Ovary (tissue), 9 donors: ENCODE measurements around the gene MSI2. TPM values are rescaled to one million over a fixed set of nuclear protein-coding genes. Genes with fewer than 3 reads are reported as not detected.

Source experiments
- DNase-seq, 5 donors: peaks; one replicate each; pipeline ENCODE4 v3.0.0-alpha.2; 2019 to 2020
- H3K27ac ChIP-seq, 2 donors: fragments of 200-600 bp; one replicate each; pipeline versions ENCODE4 v1.5.1 to v1.8.0; 2019 to 2022
- H3K27me3 ChIP-seq: fragments of 200-600 bp; one replicate; pipeline ENCODE4 v1.8.0; 2022
- H3K36me3 ChIP-seq: fragments of 200-600 bp; sonication (generic); one replicate; pipeline ENCODE4 v1.5.1; 2019
- H3K4me1 ChIP-seq: one replicate; pipeline ENCODE4 v1.8.1; 2013; ENCODE audit warnings: mild to moderate bottlenecking, moderate library complexity; ENCODE audit not compliant: insufficient read depth
- H3K4me3 ChIP-seq: fragments of 200-600 bp; sonication (generic); one replicate; pipeline ENCODE4 v1.5.1; 2017
- H3K9me3 ChIP-seq, 2 donors: fragments of 200-600 bp in 1 of 2; sonication (generic) in 1 of 2; one replicate each; pipeline versions ENCODE4 v1.5.1 to v1.8.1; 2013 to 2019; ENCODE audit warnings: mild to moderate bottlenecking in 1 of 2, moderate library complexity in 1 of 2
- CTCF ChIP-seq, 3 donors: fragments of 450-650 bp in 2 of 3; fragments of 200-600 bp in 1 of 3; IDR thresholded peaks; one replicate each; pipeline versions ENCODE4 v1.5.1 to v1.8.0; 2016 to 2022; ENCODE audit warnings: antibody characterized with exemption in 3 of 3, mild to moderate bottlenecking in 1 of 3
- EP300 ChIP-seq: sonication (generic); formaldehyde crosslinking; IDR thresholded peaks from one replicate; pipeline ENCODE4 v1.6.1; 2017; ENCODE audit warnings: antibody characterized with exemption
- POLR2A ChIP-seq: fragments of 450-650 bp; IDR thresholded peaks from one replicate; pipeline ENCODE4 v1.6.1; 2017; ENCODE audit warnings: antibody characterized with exemption, mild to moderate bottlenecking, moderate library complexity
- WGBS, 3 donors: extraction: QIAGEN DNeasy Blood & Tissue Kit in 1 of 3; methylation state at CpG; one replicate each; pipeline versions ENCODE4 v1.1.5 to v1.1.7; 2013 to 2017; 5-methylcytosine and 5-hydroxymethylcytosine counted together
- intact Hi-C, 4 donors: fragments of 100-400 bp; cut with DNase I; formaldehyde crosslinking; loops; one replicate each; pipeline versions ENCODE4 v1.11.0 to v1.15.1; 2022 to 2023
- polyA plus RNA-seq, 2 donors: library from polyadenylated mRNA; stranded (reverse); fragments of 200-250 nt in 1 of 2; fragments of 350-450 nt in 1 of 2; fragmentation: Illumina TruSeq in 1 of 2; extraction: RNeasy Lipid Tissue Mini Kit (QIAGEN cat#74804) in 1 of 2; gene quantifications; one replicate each; pipeline ENCODE4 v1.2.3, GENCODE V29; 2013 to 2014
- total RNA-seq, 7 donors: library from RNA; depleted of rRNA in 2 of 7; stranded (reverse); fragments of >200 nt in 2 of 7; fragmentation: NEBNext Ultra II Directional in 3 of 7; extraction: Animal tissue kit (Norgen Biotek cat#: 25700) in 3 of 7; gene quantifications; one replicate each; pipeline versions ENCODE4 v1.1.0 to v1.2.4, GENCODE V29; 2016 to 2023
- donor health status: DM: no; HTN: no; CAD: no; lungs with moderate emphysema.
- donor health status: DM: no; HTN: no; CAD: no.
- donor health status: Bipolar disorder and iron deficiency.
- donor health status: DM: yes; HTN: yes; CAD: no.
- donor health status: DM: no; HTN: no; CAD: no.
- donor health status: DM: yes; HTN: yes; CAD: no.

The MSI2 gene
- total and polyA plus RNA-seq, 9 donors = 43.1 to 199 (median 120) TPM

GRCh38 chr17:57651996-57652395 is 395.7 kb downstream of the MSI2 start:
- no peak overlapping the region for H3K4me3 ChIP-seq
- 87 to 91% (median 89%) methylated on average over 13 of the region's 13 CpGs for WGBS, 3 donors
- no peak for DNase-seq
- H3K36me3 ChIP-seq = no peaks in the 10 kb centered on the region
- H3K27me3 ChIP-seq = no peaks in the 10 kb centered on the region
- TF ChIP-seq EP300 = no peak
- TF ChIP-seq CTCF (IDR thresholded peaks at IDR 0.05) = no peak
- peaks cover 2% of the 10 kb centered on the region for H3K4me1 ChIP-seq
- H3K27ac ChIP-seq = no peak overlapping the region
- intact Hi-C loops = no loop called here
- H3K9me3 ChIP-seq = no peaks in the 10 kb centered on the region

DNA sequence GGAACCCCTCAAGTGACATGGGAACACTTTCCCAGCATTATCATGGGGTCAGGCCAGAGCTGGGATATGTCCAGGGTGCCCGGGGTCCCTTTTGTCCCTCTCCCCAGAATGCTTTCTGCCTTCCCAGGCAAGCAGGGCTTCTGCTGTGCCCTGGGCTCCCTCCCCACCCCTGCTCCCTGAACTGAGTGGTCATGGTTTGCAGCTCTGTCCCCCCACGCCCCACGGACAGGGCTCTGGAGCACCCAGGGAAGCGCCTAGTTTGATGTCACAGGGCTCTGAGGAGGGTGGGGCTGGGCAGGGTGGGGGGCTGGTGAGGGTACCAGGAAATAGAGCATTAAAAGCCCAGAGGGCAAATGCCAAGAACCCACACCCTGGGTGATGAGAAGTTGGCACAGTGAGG is 396.5 kb downstream of the MSI2 start:
- Histone ChIP-seq H3K27ac (no peak overlapping the region), H3K27me3 (no peaks in the 10 kb centered on the region), H3K9me3 (no peaks in the 10 kb centered on the region), H3K4me3 (no peak overlapping the region), H3K36me3 (no peaks in the 10 kb centered on the region), H3K4me1 (peaks cover 2% of the 10 kb centered on the region)
- no peak for TF ChIP-seq EP300
- TF ChIP-seq CTCF (IDR thresholded peaks at IDR 0.05) = no peak
- no peak for TF ChIP-seq POLR2A
- no peak for DNase-seq
- intact Hi-C loops = no loop called here
- 73 to 83% (median 79%) methylated on average over 3 to 4 of the region's 4 CpGs for WGBS, 3 donors

DNA sequence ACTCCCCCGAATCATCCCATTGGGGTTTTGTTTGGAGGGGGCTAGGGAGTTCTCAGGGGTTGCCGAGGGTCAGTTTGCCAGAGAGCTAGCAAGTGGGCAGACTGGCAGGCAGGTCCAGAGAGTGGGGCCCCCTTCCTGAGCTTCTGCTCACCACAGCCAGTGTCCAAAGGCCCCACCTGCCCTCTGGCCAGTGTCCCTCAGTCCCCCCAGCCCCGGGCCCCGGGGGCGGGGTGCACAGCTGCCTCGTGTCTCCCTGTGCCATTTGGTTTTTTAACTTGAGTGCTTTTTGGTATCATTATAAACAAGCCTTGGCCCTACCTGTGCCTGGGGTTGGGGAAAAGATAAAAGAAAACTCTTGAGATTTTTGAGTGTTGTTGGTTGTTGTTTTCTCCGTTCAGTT is 397.0 kb downstream of the MSI2 start:
- DNase-seq = no peak
- Histone ChIP-seq H3K4me3 (no peak overlapping the region), H3K27me3 (no peaks in the 10 kb centered on the region), H3K4me1 (peaks cover 2% of the 10 kb centered on the region), H3K9me3 (no peaks in the 10 kb centered on the region), H3K36me3 (no peaks in the 10 kb centered on the region), H3K27ac (no peak overlapping the region)
- intact Hi-C loops = no loop called here
- TF ChIP-seq POLR2A (no peak), CTCF (IDR thresholded peaks at IDR 0.05) (no peak), EP300 (no peak)
- 44 to 68% (median 52%) methylated on average over 7 of the region's 7 CpGs for WGBS, 3 donors

DNA sequence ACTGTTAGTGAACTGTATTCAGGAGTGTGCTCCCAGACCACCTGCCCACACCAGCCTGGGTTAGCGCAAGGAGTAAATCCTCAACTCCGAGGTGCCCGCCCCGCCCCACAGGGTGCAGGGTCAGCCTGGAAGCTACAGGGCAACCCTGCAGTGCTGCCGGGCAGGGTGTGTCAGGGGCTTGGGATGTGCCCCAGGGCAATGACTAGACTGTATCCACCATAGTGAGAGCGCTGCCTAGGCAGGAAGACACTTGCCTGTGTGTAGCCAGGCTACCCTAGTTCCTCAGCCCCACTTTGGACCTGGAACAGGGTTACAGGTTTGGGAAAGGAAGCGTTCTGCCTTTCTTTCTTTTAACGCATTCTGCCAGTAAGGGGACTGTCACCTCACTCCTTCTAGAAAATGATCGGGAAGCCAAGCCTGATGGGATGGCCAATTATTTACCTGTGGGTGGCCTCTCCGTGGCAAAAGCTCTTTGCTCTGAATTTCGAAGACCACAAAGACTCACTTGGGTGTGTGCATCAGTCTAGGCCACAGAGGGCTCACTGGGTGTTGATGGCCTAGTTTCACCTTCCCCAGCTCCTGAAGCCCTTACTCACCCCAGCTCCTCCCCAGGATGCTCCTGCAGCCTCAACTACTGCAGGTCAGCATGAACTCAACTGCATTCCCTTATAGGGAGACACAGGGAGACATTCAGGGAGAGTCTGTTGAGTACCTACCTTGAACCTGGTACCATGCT is 397.9 kb downstream of the MSI2 start:
- no peak overlapping the region for H3K4me3 ChIP-seq
- TF ChIP-seq EP300 (no peak), CTCF (IDR thresholded peaks at IDR 0.05) (no peak), POLR2A (no peak)
- no peak for DNase-seq
- no peak overlapping the region for H3K27ac ChIP-seq
- no peaks in the 10 kb centered on the region for H3K27me3 ChIP-seq
- WGBS, 3 donors = 93 to 98% (median 97%) methylated on average over 11 of the region's 11 CpGs
- no peaks in the 10 kb centered on the region for H3K9me3 ChIP-seq
- H3K4me1 ChIP-seq = peaks cover 2% of the 10 kb centered on the region
- intact Hi-C loops = no loop called here
- H3K36me3 ChIP-seq = no peaks in the 10 kb centered on the region
